ENCODE data around the gene CREB3L1.

CREB3L1 gene, protein sequence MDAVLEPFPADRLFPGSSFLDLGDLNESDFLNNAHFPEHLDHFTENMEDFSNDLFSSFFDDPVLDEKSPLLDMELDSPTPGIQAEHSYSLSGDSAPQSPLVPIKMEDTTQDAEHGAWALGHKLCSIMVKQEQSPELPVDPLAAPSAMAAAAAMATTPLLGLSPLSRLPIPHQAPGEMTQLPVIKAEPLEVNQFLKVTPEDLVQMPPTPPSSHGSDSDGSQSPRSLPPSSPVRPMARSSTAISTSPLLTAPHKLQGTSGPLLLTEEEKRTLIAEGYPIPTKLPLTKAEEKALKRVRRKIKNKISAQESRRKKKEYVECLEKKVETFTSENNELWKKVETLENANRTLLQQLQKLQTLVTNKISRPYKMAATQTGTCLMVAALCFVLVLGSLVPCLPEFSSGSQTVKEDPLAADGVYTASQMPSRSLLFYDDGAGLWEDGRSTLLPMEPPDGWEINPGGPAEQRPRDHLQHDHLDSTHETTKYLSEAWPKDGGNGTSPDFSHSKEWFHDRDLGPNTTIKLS

DNA sequence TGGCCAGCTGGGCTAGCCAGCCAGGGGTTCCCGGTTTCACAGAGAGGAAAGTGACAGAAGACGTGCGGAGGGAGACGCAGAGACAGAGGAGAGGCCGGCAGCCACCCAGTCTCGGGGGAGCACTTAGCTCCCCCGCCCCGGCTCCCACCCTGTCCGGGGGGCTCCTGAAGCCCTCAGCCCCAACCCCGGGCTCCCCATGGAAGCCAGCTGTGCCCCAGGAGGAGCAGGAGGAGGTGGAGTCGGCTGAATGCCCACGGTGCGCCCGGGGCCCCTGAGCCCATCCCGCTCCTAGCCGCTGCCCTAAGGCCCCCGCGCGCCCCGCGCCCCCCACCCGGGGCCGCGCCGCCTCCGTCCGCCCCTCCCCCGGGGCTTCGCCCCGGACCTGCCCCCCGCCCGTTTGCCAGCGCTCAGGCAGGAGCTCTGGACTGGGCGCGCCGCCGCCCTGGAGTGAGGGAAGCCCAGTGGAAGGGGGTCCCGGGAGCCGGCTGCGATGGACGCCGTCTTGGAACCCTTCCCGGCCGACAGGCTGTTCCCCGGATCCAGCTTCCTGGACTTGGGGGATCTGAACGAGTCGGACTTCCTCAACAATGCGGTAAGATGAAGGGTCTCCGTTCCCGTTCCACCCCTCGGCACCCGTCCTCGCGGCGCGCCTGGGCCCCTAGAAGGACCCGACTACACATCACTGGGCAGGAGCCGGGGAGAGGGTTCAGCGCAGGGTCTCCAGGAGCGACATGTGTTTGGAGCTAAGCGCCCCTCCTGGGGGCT is at the start of gene CREB3L1:
Gene CREB3L1 (plus strand): TSS at position 41 of the 765 bp plus-strand sequence. CDS start 450 bp downstream, at position 491.
- no peak for FAIRE-seq

DNA sequence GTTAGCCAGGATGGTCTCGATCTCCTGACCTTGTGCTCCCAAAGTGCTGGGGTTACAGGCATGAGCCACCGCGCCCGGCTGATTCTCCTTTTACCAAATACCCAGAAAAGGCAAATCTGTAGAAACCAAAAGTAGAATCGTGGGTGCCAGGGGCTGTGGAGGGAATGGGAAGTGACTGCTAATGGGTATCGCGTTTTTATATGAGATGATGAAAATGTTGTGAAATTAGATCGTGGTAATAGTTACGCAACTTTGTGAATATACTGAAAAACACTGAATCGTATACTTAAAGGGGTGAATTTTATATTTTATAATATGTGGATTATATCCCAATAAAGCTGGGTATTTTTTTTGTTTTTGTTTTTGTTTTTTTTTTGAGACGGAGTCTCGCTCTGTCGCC is 48.2 kb upstream of the CREB3L1 start:
- no peak for FAIRE-seq

DNA sequence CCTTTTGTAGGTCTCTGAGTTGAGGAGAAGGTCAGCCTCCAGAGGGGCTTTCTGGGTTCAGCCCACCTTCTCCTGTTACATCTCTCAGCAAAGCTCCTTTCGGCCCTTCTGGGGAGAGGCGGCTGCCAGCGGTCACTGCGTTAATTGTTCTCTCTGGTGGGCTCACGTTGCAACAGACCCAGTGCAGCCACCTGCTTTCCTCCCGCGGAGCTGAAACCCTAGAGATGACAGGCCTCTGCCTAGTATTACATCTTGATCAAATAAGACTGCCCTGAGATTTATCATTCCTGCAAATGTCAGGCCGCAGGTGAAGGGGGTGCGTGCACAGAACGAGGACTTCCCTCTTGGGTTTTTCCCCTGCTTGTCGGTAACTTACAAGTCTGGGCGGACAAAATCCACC is 43.2 kb upstream of the CREB3L1 start:
- FAIRE-seq, result no peak

DNA sequence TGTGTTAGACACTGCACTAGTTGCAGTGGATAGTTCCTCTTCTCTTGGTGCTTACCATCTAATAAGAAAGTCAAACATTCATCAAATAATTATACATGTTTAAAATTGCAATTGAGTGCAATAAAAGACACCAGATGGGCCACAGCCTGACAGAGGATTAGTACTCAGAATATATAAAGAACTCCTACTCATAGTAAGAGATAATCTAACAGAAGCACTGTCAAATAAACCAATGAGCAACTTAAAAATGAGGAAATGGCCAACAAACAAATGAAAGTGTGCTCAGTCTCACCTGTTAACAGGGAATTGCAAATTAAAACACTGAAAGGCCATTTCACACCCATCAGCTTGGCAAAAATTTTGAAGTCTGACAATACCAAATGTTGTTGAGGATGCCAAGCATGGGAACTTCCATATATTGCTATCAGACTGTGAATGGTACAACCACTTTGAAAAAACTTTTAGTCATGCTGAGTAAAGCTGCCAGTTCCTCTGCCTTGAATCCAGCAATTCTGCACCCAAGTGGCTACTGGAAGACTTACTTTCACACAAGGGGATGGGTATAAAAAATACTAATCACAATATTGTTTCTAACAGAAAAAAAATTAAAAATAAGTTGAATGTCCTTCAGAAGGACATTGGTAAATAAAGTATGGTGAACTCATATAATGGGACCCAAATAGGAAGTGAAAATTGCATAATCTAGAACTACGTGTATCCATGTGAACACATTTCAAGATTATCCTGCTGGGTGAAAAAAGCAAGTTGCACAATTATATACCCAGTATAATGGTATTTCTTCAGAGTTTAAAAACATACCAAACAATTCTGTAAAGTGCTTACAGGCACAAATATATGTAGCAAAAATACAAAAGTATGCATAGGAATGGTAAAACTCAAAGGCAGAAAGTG is 41.4 kb upstream of the CREB3L1 start:
- no peak for FAIRE-seq

DNA sequence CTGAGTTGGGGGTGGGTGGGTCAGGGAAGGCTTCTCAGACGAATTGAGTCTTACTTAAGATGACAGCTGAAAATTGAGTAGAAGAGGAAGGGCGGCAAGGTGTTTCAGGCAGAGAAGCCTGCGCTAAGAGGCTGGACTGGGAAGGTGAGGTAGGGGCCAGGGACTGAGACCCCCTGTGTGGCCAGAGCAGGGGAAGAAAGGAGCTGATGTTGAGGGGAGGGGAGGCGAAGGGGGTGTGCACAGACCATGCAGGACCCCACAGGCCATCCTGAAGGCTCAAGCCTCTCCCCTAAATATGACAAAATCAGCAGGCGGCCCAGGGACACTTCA is 40.6 kb upstream of the CREB3L1 start:
- FAIRE-seq, result no peak

DNA sequence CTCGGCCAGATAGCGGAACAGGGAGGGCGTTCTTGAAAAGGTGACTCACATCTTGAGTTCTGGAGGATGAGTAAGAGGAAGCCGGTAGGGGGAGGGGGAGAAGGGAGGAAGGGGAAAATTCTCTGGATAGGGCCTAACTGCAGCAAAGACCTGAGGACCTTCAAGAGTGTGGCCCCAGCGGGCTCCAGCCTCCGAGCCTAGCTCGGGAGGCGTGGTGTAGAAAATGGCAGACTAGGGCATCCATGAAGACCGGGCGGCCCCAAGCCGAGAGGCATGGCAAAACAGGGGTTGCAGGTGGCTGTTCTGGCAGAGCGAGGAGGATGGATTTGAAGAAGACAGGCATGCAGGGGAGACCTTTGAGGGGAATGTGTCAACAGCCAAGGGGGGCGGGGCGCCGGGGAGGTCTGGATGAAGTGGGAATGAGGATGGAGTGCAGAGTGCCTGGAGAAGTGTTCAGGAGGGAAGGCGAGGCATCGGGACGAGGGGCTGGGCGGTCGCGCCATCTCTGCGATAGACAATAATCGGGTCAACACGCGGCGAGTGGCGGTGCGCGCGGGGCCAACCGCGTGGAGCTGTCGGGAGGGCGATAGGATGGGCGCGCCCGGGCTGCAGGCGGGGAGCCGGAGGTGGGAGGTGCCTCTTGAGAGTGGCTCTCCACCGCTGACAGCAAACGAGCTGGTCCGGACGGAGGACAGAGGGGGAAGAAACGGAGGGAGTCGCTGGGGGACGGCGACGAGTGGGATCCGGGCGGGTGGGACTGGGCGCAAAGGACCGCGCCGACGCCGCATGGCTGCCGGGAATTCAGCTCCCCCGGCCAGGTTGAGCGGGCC is 40.0 kb upstream of the CREB3L1 start:
- no peak for FAIRE-seq

DNA sequence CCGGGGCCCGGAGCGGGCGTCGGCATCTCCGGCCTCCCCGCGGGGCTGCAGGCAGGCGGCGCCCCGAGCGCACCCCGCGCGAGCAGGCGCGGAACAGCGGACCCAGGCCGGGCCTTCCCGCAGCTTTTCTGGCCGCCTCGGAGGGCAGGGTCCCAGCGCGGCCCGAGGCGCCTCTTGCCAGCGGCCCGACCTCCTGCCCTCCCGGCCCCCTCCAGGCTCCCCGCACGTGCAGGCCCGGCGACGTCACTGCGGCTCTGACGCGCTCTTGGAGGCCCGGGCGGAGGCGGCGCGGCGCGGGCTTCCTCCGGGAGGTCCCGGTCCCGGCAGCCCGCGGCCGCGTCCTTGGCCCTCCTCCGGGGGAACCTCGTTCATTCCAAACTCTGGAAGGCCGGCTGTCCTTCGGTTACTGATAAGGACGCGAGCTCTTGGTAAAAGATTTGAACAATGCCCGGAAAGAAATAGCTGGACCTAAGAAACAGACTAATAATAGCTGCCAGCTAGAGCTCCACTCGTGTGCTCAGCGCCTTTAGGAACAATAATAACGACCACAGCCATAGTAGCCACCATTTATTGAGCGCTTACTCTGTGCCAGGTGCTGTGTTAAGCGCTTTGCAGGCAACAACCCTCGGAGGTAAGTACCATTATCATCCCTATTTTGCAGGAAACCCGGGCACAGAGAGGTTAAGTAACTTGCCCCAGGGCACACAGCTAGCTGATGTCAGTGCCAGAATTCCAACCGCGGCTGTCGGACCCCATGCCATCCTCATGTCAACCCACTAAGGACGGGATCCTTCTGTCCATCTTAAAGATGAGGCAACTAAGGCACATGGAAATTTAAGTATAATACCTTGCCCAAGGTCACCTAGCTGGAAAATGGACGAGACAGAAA is 39.1 kb upstream of the CREB3L1 start:
- no peak for FAIRE-seq

DNA sequence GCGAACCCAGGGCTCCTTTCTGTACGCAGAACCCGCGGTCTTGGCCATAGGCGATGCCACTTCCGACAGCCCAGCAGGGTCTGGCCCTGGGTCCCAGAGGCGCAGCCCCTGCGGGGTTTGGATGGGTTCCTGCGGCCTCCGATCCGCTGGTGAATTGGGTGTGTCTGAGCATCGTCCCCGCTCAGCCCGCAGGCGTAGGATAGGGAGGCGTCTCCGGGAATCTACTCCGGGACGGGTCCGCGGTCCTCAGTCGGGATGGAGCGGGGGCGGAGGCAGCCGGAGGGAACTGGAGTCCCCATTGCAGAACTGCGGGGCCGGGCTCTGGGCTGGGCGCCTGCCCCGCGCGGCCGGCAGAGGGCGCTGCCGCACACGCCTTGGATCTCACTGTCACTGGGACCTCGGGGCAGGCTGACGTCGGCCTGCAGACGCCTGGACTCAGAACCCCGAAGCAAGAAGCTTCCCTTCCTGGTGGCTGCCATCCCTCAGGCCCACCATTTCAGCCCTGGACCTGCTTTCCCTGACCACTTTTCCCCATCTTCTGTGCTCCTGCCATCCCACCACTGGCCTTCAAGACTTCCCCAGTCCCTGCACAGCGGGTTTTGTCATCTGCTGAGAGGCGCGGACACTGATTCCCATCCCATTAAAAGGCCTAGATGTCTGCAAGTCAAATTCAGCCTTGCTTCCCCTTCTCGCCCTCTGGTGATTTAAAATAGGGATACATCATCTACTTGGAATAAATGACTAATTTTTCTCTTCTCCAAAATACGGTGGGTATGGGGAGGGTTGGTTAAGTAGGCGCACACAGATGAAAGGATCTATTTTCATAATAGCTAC is 38.3 kb upstream of the CREB3L1 start:
- FAIRE-seq, result no peak

DNA sequence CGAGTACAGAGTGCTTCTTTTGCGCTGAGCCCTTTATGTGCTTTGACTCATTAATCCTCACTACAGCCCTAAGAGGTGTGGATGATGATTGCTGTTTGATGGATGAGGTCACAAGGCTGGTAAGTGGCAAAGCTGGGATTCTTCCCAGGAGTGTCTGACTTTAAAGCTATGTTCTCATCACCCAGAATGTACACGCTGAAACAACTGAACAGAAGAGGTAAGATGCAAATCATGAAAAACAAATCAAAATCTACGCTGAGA is 37.7 kb upstream of the CREB3L1 start:
- FAIRE-seq, result no peak

DNA sequence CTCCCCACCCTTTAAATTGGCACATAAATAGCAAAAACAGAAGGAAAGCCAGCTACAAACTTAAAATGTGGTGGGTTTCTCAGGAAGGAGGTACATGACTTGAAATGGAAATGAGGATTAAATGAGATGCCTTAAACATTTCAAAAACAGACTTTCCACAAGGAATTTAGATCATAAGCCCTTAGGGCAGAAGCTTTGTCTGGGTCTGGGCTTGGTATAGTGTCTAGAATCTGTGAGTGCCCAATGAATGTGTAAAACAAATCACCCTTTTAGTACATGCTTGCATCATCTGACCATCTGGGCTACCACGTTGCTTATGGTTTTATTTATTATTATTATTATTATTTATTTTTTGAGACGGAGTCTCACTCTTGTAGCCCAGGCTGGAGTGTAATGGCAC is 37.1 kb upstream of the CREB3L1 start:
- FAIRE-seq, result no peak

DNA sequence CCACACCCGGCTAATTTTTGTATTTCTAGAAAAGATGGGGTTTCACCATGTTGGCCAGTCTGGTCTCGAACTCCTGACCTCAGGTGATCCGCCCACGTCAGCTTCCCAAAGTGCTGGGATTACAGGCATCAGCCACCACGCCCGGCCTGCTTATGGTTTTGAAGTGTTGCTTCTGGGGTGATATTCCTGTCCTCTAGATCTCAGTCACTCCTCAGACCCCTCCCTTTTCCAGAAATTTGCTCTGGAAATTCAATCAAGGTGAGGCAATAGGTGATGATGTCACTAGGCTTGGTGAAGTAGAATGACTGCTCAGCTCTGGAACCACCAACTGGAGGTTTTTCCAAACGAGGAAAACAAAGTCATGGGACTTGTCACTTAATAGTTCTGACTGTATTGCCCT is 36.6 kb upstream of the CREB3L1 start:
- FAIRE-seq, result no peak

DNA sequence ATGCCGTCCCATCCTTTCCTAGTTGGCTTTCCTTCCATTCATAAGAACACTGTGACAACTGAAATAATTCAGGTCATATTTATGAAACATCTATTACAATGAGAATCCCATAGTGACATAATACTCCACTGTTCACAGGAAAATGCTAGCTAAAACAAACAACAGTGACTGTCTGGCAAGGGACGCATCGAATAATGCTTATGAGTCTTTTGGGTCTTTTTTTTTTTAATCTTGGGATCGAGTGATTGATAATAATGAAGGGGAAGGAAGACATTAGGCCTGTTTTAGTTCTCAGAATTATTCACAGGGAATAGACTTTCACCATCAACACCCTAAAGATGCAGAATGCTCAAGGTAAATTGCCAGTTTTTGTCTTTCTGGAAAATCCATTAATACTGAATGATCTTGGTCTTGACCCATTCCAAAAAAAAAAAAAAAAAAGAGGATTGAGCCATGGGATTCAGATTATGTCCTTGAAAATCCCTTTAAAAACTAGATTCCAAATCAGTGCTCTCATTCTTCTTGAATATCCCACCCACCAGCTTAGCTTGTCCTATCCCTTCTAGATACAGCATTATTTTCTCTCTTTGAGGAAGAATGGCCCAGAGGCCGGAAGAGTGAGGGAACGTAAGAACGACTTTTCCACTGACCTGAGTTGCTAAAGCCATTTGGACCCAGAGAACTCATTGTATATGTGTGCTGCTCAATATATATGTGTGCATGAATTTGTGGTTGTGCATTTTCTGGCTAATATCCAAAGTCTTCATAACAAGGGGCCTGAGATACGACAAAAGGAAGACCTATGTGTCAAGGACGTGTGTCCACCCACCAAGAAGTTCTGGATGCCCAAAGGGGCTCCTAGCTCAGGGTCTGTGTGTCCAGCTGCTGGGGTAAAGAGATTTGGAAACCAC is 35.2 kb upstream of the CREB3L1 start:
- FAIRE-seq, result no peak

DNA sequence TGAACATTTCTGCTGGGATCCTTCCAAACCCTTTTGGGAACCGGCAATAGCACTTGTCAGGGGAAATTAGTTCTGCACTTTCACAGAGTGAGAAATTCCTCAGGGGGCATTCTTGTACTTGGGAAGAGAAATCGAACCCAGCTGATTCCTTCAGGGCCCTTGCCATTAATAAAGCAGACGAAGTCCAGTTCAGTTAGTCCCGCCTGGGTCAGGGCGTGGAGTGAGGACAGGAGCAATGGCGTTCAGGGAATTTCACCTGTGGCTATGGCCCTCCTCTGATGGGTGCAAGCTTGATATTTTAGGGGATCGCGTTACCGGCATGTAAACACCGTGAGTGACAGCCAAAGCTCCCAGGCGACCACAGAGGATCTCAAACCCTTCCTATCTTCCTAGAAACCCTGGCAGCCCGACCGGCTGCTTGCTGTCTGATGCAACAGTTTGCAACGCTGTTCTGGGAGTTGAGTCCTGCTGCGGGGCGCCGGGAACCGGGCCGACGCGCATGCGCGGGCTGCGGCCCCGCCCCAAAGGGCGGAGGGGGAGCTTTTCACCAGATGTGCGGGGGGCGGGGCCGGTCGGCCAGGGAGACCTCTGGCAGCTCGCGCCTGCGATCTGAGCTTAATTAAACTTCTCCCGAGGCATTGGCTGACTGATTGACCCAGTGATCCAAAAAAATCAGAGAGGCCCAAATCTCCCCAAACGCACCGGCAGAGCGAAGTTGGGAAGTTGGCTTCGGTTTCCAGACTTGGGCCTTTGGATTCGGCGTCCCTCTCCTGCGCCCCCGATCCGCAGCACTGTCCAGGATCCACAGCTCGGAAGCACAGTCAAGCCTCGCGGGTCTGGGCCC is 34.3 kb upstream of the CREB3L1 start:
- no peak for FAIRE-seq

DNA sequence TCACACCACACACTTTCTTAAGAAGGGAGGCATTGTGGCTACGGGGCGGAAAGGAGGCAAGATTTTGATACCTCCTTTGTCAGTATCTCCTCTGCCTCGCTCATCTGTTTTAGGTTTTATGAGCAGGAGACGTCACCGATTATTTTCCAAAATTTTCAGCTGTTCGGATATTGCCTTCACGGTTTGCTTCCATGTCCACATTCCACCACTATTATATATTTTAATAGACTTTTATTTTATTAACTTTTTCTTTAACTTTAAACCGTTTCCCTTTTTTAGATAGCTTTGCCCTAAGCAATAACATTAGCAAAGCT is 33.7 kb upstream of the CREB3L1 start:
- FAIRE-seq, result no peak

DNA sequence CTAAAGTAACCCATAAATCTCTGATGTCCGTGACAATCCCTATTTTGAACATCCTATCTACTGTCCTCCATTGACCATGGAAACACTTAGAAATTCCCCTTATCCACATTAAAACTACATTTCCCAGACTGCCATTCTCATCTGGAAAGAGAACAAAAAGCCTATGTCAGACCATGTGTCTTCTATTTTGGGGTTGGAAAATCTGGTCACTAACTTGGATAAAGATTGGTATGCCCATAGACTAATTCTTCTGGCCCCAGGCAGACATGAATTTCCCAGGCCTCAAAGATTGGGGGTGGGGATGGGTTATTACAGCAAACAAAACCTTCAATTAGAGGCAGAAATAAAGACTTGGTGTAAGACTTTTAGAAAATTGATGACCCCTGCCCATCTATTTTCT is 30.9 kb upstream of the CREB3L1 start:
- no peak for FAIRE-seq

DNA sequence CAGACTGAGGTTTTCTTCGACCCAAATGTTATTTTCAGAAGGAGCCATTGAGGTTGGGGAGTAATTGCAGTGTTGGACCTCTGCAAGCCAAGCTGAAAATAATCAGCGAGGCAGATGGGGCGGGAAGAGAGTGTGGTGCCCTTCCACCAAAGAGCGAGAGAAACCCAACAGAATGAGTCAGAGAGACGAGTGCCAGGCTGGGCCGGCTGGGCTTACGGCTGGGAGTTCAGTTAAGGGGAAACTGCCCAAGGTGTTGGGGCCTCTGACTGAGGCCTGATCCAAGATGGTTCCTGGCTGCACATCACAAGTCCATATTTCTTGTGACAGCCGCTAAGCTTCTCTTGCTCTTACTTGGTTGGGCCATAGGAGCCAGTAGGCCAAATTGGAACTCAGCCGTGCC is 30.4 kb upstream of the CREB3L1 start:
- FAIRE-seq, result no peak

DNA sequence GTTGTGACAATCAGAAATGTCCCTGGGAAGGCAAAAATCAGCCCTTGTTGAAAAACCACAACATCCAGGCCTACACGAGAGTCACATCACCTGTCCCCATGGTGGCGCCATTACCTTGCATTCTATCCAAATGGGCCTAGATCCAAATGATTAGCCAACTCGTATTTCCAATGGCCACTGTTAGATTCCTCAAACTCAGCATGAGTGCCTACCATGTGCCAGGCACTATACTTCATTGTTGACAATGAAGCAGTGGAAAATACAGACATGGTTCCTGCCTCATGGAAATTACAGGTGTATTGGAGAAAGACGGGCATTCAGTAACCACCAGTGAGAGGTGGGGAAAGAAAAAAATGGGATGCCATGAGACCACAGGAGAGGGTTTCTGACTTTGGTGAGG is 29.8 kb upstream of the CREB3L1 start:
- FAIRE-seq, result no peak

DNA sequence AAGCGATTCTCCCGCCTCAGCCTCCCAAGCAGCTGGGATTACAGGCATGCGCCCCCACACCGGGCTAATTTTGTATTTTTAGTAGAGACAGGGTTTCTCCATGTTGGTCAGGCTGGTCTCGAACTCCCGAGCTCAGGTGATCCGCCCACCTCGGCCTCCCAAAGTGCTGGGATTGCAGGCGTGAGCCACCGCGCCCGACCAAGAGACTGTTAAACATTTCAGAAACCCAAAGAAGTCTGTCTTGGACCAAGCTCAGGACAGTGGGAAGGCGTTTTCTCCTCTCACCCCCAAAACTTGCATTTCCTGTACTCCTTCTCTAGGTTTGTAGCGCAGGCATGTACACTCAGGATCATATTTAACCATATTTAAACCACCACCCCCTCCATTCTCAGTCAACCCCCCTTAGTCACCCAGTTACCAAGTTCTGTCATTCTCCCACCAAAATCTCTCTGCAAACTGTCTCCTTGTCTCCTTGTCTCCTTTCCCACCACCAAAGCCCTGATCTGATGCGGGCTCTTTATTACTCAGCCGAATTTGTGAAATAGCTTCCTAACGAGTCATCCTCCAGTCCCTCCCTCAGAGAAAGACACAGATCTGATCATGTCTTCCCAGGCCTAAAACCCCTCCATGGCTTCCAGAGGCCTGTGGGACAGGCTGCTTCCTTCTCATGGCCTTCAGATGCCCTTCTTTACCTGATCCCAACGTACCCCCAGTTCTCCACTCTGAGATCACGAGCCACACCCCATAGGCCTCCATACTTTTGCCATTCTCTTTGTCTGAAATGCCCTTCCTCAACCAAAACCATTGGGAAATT is 29.0 kb upstream of the CREB3L1 start:
- no peak for FAIRE-seq
